HEK293 (cell line): ENCODE data around the gene NR2C2.
A peak's percentile ranks its signal among the peaks of the same experiment; 100 is the strongest.

Experiments used
- CTCF ChIA-PET: fragments of 350-600 bp; formaldehyde crosslinking; extraction: SDS; loops from one replicate; lab custom pipeline; 2021; ENCODE audit warnings: antibody characterized with exemption; lab: Yijun Ruan, JAX
- POLR2A ChIA-PET: fragments of 300-600 bp; formaldehyde crosslinking; extraction: SDS; loops from one replicate; lab custom pipeline; 2020; ENCODE audit warnings: antibody characterized with exemption, inconsistent platforms; lab: Yijun Ruan, JAX
- H3K27ac ChIP-seq: fragments of 200-500 bp; sonication (Bioruptor generic); 2 replicates; pipeline ENCODE4 v1.5.1; 2014; ENCODE audit warnings: low read depth, low read length, control low read depth, inconsistent platforms; ENCODE audit errors: extremely low read depth
- H3K36me3 ChIP-seq, 2 experiments: fragments of 200-500 bp in 1 of 2; sonication (Bioruptor generic) in 1 of 2; 1 replicate in 1 of 2; 2 replicates in 1 of 2; pipeline ENCODE4 v1.5.1; 2014 to 2017; ENCODE audit warnings: inconsistent platforms in 2 of 2, low read length in 2 of 2; ENCODE audit not compliant: control insufficient read depth in 2 of 2, insufficient read depth in 1 of 2
- H3K4me1 ChIP-seq: fragments of 200-500 bp; sonication (Bioruptor generic); 2 replicates; pipeline ENCODE4 v1.5.1; 2014; ENCODE audit warnings: mild to moderate bottlenecking, low read length, inconsistent platforms; ENCODE audit not compliant: control insufficient read depth, insufficient read depth
- H3K4me3 ChIP-seq: 2 replicates; pipeline ENCODE4 v1.5.1; 2011; ENCODE audit warnings: low read depth, mild to moderate bottlenecking, control low read depth, low read length, moderate library complexity
- H3K9me3 ChIP-seq: fragments of 200-500 bp; sonication (Bioruptor generic); 2 replicates; pipeline ENCODE4 v1.5.1; 2014; ENCODE audit warnings: low read depth, low read length, inconsistent platforms; ENCODE audit not compliant: control insufficient read depth, insufficient read depth
- ATF2 ChIP-seq: fragments of 450-650 bp; formaldehyde crosslinking; IDR thresholded peaks from 2 replicates; pipeline ENCODE4 v1.5.1; 2016; ENCODE audit warnings: missing biosample characterization, missing genetic modification characterization, low read depth
- IKZF3 ChIP-seq: fragments of 450-650 bp; IDR thresholded peaks from 2 replicates; pipeline ENCODE4 v1.5.0; 2018; ENCODE audit warnings: missing biosample characterization, mild to moderate bottlenecking, missing genetic modification characterization, moderate library complexity
- PRDM10 ChIP-seq: fragments of 450-650 bp; formaldehyde crosslinking; IDR thresholded peaks from 2 replicates; pipeline ENCODE4 v1.5.1; 2016; ENCODE audit warnings: missing biosample characterization, missing genetic modification characterization
- SCRT1 ChIP-seq: fragments of 450-650 bp; formaldehyde crosslinking; IDR thresholded peaks from 2 replicates; pipeline ENCODE4 v1.5.1; 2016; ENCODE audit warnings: missing biosample characterization, missing genetic modification characterization, borderline replicate concordance
- SCRT2 ChIP-seq: fragments of 450-650 bp; formaldehyde crosslinking; IDR thresholded peaks from 2 replicates; pipeline ENCODE4 v1.5.1; 2016; ENCODE audit warnings: missing biosample characterization, missing genetic modification characterization
- SETDB1 ChIP-seq: IDR thresholded peaks from one replicate; pipeline ENCODE4 v1.6.1; 2017; ENCODE audit warnings: mild to moderate bottlenecking, low read length, moderate library complexity, mixed read lengths; ENCODE audit not compliant: insufficient read length
- ZBTB6 ChIP-seq: fragments of 450-650 bp; formaldehyde crosslinking; IDR thresholded peaks from 2 replicates; pipeline ENCODE4 v1.5.1; 2017; ENCODE audit warnings: missing biosample characterization, missing genetic modification characterization
- ZNF114 ChIP-seq: fragments of 450-650 bp; formaldehyde crosslinking; IDR thresholded peaks from 2 replicates; pipeline ENCODE4 v1.5.0; 2017; ENCODE audit warnings: missing biosample characterization, missing genetic modification characterization
- ZNF146 ChIP-seq: fragments of 450-650 bp; formaldehyde crosslinking; IDR thresholded peaks from 2 replicates; pipeline ENCODE4 v1.5.1; 2016; ENCODE audit warnings: missing biosample characterization, missing genetic modification characterization
- ZNF211 ChIP-seq: fragments of 450-650 bp; formaldehyde crosslinking; IDR thresholded peaks from 2 replicates; pipeline ENCODE4 v1.5.1; 2016; ENCODE audit warnings: low read depth, missing biosample characterization, missing genetic modification characterization
- ZNF404 ChIP-seq: fragments of 450-650 bp; formaldehyde crosslinking; IDR thresholded peaks from 2 replicates; pipeline ENCODE4 v1.5.1; 2017; ENCODE audit warnings: missing biosample characterization, missing genetic modification characterization
- ZNF416 ChIP-seq: fragments of 450-650 bp; formaldehyde crosslinking; IDR thresholded peaks from 2 replicates; pipeline ENCODE4 v1.5.1; 2016; ENCODE audit warnings: missing biosample characterization, missing genetic modification characterization
- ZNF473 ChIP-seq: fragments of 450-650 bp; formaldehyde crosslinking; IDR thresholded peaks from 2 replicates; pipeline ENCODE4 v1.5.1; 2017; ENCODE audit warnings: missing biosample characterization, missing genetic modification characterization
- ZNF555 ChIP-seq: fragments of 450-650 bp; formaldehyde crosslinking; conservative IDR thresholded peaks from 2 replicates; pipeline ENCODE4 v1.5.1; 2017; ENCODE audit warnings: missing biosample characterization, mild to moderate bottlenecking, missing genetic modification characterization, inconsistent platforms
- ZNF561 ChIP-seq: fragments of 450-650 bp; IDR thresholded peaks from 2 replicates; pipeline ENCODE4 v1.5.1; 2018; ENCODE audit warnings: missing biosample characterization, missing genetic modification characterization, borderline replicate concordance
- ZNF624 ChIP-seq: fragments of 450-650 bp; formaldehyde crosslinking; IDR thresholded peaks from 2 replicates; pipeline ENCODE4 v1.5.1; 2017; ENCODE audit warnings: missing biosample characterization, missing genetic modification characterization
- ZNF629 ChIP-seq: fragments of 450-650 bp; formaldehyde crosslinking; IDR thresholded peaks from 2 replicates; pipeline ENCODE4 v1.5.1; 2017; ENCODE audit warnings: missing biosample characterization, missing genetic modification characterization
- ZNF777 ChIP-seq: fragments of 450-650 bp; formaldehyde crosslinking; IDR thresholded peaks from 2 replicates; pipeline ENCODE4 v1.5.1; 2017; ENCODE audit warnings: missing biosample characterization, missing genetic modification characterization, borderline replicate concordance
- ZNF830 ChIP-seq: fragments of 450-650 bp; IDR thresholded peaks from 2 replicates; pipeline ENCODE4 v1.5.0; 2018; ENCODE audit warnings: missing biosample characterization, missing genetic modification characterization, low read depth, mild to moderate bottlenecking, moderate library complexity
- ZNF843 ChIP-seq: fragments of 450-650 bp; formaldehyde crosslinking; IDR thresholded peaks from 2 replicates; pipeline ENCODE4 v1.5.1; 2016; ENCODE audit warnings: missing biosample characterization, missing genetic modification characterization
- ZSCAN30 ChIP-seq: fragments of 450-650 bp; IDR thresholded peaks from 2 replicates; pipeline ENCODE4 v1.5.1; 2018; ENCODE audit warnings: missing biosample characterization, mild to moderate bottlenecking, missing genetic modification characterization, moderate library complexity
- ZXDB ChIP-seq: fragments of 450-650 bp; formaldehyde crosslinking; IDR thresholded peaks from 2 replicates; pipeline ENCODE4 v1.5.1; 2016; ENCODE audit warnings: missing biosample characterization, missing genetic modification characterization
- TF ChIP-seq, protein P1 (sequence below): fragments of 450-650 bp; IDR thresholded peaks from 2 replicates; pipeline ENCODE4 v1.5.1; 2018; ENCODE audit warnings: missing biosample characterization, mild to moderate bottlenecking, missing genetic modification characterization
- TF ChIP-seq, protein P2 (sequence below): fragments of 450-650 bp; formaldehyde crosslinking; IDR thresholded peaks from 2 replicates; pipeline ENCODE4 v1.5.1; 2016; ENCODE audit warnings: missing biosample characterization, missing genetic modification characterization
- TF ChIP-seq, protein P3 (sequence below): fragments of 450-650 bp; formaldehyde crosslinking; IDR thresholded peaks from 2 replicates; pipeline ENCODE4 v1.5.1; 2016; ENCODE audit warnings: missing biosample characterization, missing genetic modification characterization

NR2C2 gene

DNA sequence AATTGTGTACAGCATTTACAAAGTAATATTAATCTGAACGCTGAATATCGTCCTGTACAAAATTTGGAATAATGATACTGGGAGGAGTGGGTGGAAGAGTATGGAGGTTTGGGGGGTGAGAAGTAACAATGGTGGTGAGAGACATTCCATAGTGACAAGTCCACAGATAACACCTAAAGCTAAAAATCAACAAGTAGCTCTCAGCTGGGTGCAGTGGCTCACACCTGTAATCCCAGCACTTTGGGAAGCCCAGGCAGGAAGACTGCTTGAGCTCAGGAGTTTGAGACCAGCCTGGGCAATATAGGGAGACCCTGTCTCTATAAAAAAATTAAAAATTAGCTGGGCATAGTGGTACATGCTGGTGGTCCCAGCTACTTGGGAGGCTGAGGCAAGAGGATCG, 112.6 kb downstream of the NR2C2 start:
- no peaks in the 10 kb centered on the region for H3K9me3 ChIP-seq
- peak; percentile 70 for TF ChIP-seq SCRT2 (tag by site-specific recombination)
- TF ChIP-seq ZNF624: no peak
- TF ChIP-seq ZSCAN30 (tag by site-specific recombination): no peak
- no peak for TF ChIP-seq ZNF416
- TF ChIP-seq PRDM10 (tag by site-specific recombination): no peak
- TF ChIP-seq ZNF555 (tag by site-specific recombination): no peak
- no peak for TF ChIP-seq ZNF211 (tag by site-specific recombination)
- TF ChIP-seq ATF2: no peak
- no peak for TF ChIP-seq ZNF830 (tag by site-specific recombination)
- TF ChIP-seq ZNF629 (tag by site-specific recombination): no peak
- TF ChIP-seq ZNF843: no peak
- TF ChIP-seq, protein P1, sequence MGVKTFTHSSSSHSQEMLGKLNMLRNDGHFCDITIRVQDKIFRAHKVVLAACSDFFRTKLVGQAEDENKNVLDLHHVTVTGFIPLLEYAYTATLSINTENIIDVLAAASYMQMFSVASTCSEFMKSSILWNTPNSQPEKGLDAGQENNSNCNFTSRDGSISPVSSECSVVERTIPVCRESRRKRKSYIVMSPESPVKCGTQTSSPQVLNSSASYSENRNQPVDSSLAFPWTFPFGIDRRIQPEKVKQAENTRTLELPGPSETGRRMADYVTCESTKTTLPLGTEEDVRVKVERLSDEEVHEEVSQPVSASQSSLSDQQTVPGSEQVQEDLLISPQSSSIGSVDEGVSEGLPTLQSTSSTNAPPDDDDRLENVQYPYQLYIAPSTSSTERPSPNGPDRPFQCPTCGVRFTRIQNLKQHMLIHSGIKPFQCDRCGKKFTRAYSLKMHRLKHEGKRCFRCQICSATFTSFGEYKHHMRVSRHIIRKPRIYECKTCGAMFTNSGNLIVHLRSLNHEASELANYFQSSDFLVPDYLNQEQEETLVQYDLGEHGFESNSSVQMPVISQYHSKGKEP (tag by site-specific recombination): no peak
- no peak for TF ChIP-seq ZBTB6 (tag by site-specific recombination)
- TF ChIP-seq ZNF114 (tag by site-specific recombination): no peak
- peak; percentile 80; the same call in 1 of the 2 replicates for TF ChIP-seq SCRT1 (tag by site-specific recombination)
- no peak for TF ChIP-seq ZNF777 (tag by site-specific recombination)
- TF ChIP-seq ZNF473: no peak
- peaks cover 24 to 56% of the 10 kb centered on the region in 2 experiments for H3K36me3 ChIP-seq
- ChIA-PET POLR2A (no interaction called here), CTCF (interaction anchor here (0.5 to 0.7 kb wide), 4 partner anchors 9 to 1141 kb away, joined by 3 read pairs; no protein-coding TSS in a partner anchor)
- H3K27ac ChIP-seq: no peak overlapping the region
- H3K4me1 ChIP-seq: no peaks in the 10 kb centered on the region
- H3K4me3 ChIP-seq: no peak overlapping the region

GRCh38 chr3:15063238-15063637, 115.9 kb downstream of the NR2C2 start:
- no peak overlapping the region for H3K4me3 ChIP-seq
- no peak overlapping the region for H3K27ac ChIP-seq
- H3K9me3 ChIP-seq: no peaks in the 10 kb centered on the region
- H3K4me1 ChIP-seq: no peaks in the 10 kb centered on the region
- ChIA-PET CTCF (no interaction called here), POLR2A (no interaction called here)
- H3K36me3 ChIP-seq: peaks cover 13 to 33% of the 10 kb centered on the region in 2 experiments
- TF ChIP-seq ZNF146 (tag by site-specific recombination) (no peak), SETDB1 (no peak), ZNF404 (tag by site-specific recombination) (no peak), ZXDB (no peak), ZNF561 (tag by site-specific recombination) (no peak), IKZF3 (tag by site-specific recombination) (no peak)
- TF ChIP-seq, protein P2, sequence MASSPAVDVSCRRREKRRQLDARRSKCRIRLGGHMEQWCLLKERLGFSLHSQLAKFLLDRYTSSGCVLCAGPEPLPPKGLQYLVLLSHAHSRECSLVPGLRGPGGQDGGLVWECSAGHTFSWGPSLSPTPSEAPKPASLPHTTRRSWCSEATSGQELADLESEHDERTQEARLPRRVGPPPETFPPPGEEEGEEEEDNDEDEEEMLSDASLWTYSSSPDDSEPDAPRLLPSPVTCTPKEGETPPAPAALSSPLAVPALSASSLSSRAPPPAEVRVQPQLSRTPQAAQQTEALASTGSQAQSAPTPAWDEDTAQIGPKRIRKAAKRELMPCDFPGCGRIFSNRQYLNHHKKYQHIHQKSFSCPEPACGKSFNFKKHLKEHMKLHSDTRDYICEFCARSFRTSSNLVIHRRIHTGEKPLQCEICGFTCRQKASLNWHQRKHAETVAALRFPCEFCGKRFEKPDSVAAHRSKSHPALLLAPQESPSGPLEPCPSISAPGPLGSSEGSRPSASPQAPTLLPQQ (tag by site-specific recombination): no peak
- TF ChIP-seq, protein P3, sequence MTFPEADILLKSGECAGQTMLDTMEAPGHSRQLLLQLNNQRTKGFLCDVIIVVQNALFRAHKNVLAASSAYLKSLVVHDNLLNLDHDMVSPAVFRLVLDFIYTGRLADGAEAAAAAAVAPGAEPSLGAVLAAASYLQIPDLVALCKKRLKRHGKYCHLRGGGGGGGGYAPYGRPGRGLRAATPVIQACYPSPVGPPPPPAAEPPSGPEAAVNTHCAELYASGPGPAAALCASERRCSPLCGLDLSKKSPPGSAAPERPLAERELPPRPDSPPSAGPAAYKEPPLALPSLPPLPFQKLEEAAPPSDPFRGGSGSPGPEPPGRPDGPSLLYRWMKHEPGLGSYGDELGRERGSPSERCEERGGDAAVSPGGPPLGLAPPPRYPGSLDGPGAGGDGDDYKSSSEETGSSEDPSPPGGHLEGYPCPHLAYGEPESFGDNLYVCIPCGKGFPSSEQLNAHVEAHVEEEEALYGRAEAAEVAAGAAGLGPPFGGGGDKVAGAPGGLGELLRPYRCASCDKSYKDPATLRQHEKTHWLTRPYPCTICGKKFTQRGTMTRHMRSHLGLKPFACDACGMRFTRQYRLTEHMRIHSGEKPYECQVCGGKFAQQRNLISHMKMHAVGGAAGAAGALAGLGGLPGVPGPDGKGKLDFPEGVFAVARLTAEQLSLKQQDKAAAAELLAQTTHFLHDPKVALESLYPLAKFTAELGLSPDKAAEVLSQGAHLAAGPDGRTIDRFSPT (tag by site-specific recombination): no peak
